ENCODE measurements around the gene NEK7.

GRCh38 chr1:198184516-198184915, 27.7 kb downstream of the NEK7 start:
- no peak for TF ChIP-seq POLR2A (IDR thresholded peaks at IDR 0.05; ENCODE audit: low read length)
- no peak for TF ChIP-seq GATA1 (IDR thresholded peaks at IDR 0.05; ENCODE audit: low read depth, low read length)
